ENCODE results near the gene STK17A.
"Not testable (repeated sequence)": the region's sequence is repeated elsewhere in the genome, so short reads cannot be mapped to it uniquely, and the experiment has no call there.

The STK17A gene

GRCh38 chr7:43593010-43593409 is 10.1 kb downstream of the STK17A start:
- no peak overlapping the region for H3K4me3 ChIP-seq (ENCODE audit: low read depth, low read length)

- H3K4me3 ChIP-seq (ENCODE audit: low read depth, low read length): no peak overlapping the region
Measured at GRCh38 chr7:43594020-43594419, 11.1 kb downstream of the STK17A start.

- H3K4me3 ChIP-seq (ENCODE audit: low read depth, low read length): not testable (repeated sequence)
Measured at GRCh38 chr7:43596426-43596825, 13.5 kb downstream of the STK17A start.

GRCh38 chr7:43600056-43600455 is 17.1 kb downstream of the STK17A start:
- H3K4me3 ChIP-seq (ENCODE audit: low read depth, low read length): no peak overlapping the region

- no peak overlapping the region for H3K4me3 ChIP-seq (ENCODE audit: low read depth, low read length)
Measured at GRCh38 chr7:43602256-43602655, 19.3 kb downstream of the STK17A start.

GRCh38 chr7:43604251-43604650 is 21.3 kb downstream of the STK17A start:
- H3K4me3 ChIP-seq (ENCODE audit: low read depth, low read length): no peak overlapping the region

GRCh38 chr7:43609097-43609496 is 26.2 kb downstream of the STK17A start:
- no peak overlapping the region for H3K4me3 ChIP-seq (ENCODE audit: low read depth, low read length)

GRCh38 chr7:43612128-43612527 is 29.2 kb downstream of the STK17A start:
- no peak overlapping the region for H3K4me3 ChIP-seq (ENCODE audit: low read depth, low read length)

- H3K4me3 ChIP-seq (ENCODE audit: low read depth, low read length): no peak overlapping the region
Measured at GRCh38 chr7:43612599-43613589, 30.0 kb downstream of the STK17A start.

GRCh38 chr7:43615558-43616145 is 32.7 kb downstream of the STK17A start:
- no peak overlapping the region for H3K4me3 ChIP-seq (ENCODE audit: low read depth, low read length)

GRCh38 chr7:43616977-43617376 is 34.1 kb downstream of the STK17A start:
- no peak overlapping the region for H3K4me3 ChIP-seq (ENCODE audit: low read depth, low read length)

GRCh38 chr7:43618073-43618472 is 35.2 kb downstream of the STK17A start:
- H3K4me3 ChIP-seq (ENCODE audit: low read depth, low read length): no peak overlapping the region

GRCh38 chr7:43619213-43620012 is 36.5 kb downstream of the STK17A start:
- H3K4me3 ChIP-seq (ENCODE audit: low read depth, low read length): no peak overlapping the region

- no peak overlapping the region for H3K4me3 ChIP-seq (ENCODE audit: low read depth, low read length)
Measured at GRCh38 chr7:43621729-43622448, 39.0 kb downstream of the STK17A start.

GRCh38 chr7:43624156-43624555 is 41.2 kb downstream of the STK17A start:
- H3K4me3 ChIP-seq (ENCODE audit: low read depth, low read length): no peak overlapping the region

- no peak overlapping the region for H3K4me3 ChIP-seq (ENCODE audit: low read depth, low read length)
Measured at GRCh38 chr7:43625453-43625852, 42.5 kb downstream of the STK17A start.

GRCh38 chr7:43625980-43626379 is 43.1 kb downstream of the STK17A start:
- H3K4me3 ChIP-seq (ENCODE audit: low read depth, low read length): no peak overlapping the region

- no peak overlapping the region for H3K4me3 ChIP-seq (ENCODE audit: low read depth, low read length)
Measured at GRCh38 chr7:43626695-43627094, 43.8 kb downstream of the STK17A start.

- not testable (repeated sequence) for H3K4me3 ChIP-seq (ENCODE audit: low read depth, low read length)
Measured at GRCh38 chr7:43627798-43628197, 44.9 kb downstream of the STK17A start.

- no peak overlapping the region for H3K4me3 ChIP-seq (ENCODE audit: low read depth, low read length)
Measured at GRCh38 chr7:43628431-43628830, 45.5 kb downstream of the STK17A start.

GRCh38 chr7:43629857-43630256 is 46.9 kb downstream of the STK17A start:
- no peak overlapping the region for H3K4me3 ChIP-seq (ENCODE audit: low read depth, low read length)

All from iPS-11a (cell line).